Limb (tissue), 2 donors: ENCODE data around the gene ZDHHC11B.
"Not testable (repeated sequence)": the region's sequence is repeated elsewhere in the genome, so short reads cannot be mapped to it uniquely, and the experiment has no call there.

Source experiments
- DNase-seq, 2 donors: peaks; one replicate each; pipeline ENCODE4 v3.0.0-alpha.2; 2016; ENCODE audit errors: extremely low spot score in 2 of 2

ZDHHC11B gene

GRCh38 chr5:717143-717542 is 67.4 kb downstream of the ZDHHC11B start:
- DNase-seq, result no peak

DNA sequence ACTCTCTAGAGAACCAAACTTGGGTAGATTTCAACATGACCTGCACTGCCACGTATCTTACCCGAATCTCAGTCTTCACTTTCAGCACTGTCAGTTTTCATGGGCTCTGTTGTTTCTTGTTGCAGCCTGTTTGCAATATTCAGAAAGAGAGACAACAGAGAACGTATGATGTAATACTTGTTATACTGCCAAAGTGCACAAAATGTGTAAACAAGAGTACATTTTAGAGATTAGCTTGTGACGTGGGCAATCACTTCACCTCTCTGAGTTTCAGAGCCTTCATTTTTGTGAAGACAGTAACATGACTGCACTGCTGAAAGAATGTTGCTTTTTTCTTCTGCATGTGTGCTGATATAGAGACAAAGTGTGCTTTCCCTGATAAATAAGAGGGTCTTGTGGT is 67.8 kb downstream of the ZDHHC11B start:
- not testable (repeated sequence) for DNase-seq

- DNase-seq, result not testable (repeated sequence)
Observed at GRCh38 chr5:715636-716035, 68.9 kb downstream of the ZDHHC11B start.

DNA sequence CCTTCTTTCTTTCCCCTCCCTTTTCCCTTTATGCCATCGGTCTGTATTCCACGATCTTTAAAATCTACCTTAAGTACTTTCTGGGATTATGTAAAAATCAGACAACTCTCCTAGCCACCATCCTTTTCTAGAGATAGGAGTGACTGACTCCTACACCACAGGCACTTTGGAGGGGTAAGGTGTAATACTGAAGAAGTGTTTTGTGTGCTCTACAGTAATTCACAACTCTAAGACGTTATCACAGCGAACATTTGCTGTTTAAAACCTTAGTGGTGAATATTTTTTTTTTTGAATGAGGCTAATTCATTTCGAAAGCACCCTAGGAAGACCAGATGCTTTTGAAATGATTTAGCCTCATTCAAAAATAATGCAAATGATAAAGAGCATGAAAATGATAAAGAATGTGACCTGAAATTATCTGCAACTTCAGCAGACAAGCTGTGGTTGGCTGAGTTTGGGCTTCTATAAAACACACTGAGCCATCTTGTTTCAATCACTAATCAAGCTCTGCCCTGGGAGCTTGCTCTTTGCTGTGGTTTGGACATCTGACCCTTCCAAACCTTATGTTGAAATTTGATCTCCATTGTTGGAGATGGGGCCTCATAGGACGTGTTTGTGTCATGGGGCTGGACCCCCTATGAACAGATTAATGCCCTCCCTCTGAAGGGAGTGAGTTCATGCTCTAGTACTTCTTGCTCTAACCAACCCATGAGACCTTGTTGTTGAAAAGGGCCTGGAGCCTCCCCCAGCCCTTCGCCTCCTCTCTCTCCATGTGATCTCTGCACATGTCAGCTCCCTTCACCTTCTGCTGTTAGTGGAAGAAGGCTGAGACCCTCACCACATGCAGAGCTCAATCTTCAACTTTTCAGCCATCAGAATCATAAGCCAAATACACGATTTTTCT is 70.1 kb downstream of the ZDHHC11B start:
- not testable (repeated sequence) for DNase-seq

DNA sequence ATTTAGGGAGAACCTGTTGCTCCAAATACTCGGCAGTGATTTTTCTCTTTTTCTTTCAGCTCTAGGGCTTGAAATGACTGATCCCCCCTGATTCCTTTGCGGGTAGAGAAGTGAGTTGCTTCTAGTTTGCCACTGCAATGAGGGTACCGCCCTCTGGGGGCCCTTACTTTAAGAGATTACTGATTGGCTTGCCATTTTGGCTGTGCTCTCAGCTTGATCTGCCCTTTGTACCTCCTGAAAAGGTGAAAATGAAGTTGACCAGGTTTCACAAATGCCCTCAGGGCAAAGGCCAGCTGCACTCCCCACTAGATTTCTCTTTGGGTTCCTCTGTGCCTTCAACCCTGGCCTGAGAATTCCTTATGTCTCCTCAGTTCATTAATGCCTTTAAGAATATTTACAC is 70.8 kb downstream of the ZDHHC11B start:
- DNase-seq, result not testable (repeated sequence)

- DNase-seq, result not testable (repeated sequence)
Observed at GRCh38 chr5:708848-709517, 75.5 kb downstream of the ZDHHC11B start.

- DNase-seq, result not testable (repeated sequence)
Observed at GRCh38 chr5:708374-708773, 76.2 kb downstream of the ZDHHC11B start.

- DNase-seq, result not testable (repeated sequence)
Observed at GRCh38 chr5:706127-706526, 78.4 kb downstream of the ZDHHC11B start.

DNA sequence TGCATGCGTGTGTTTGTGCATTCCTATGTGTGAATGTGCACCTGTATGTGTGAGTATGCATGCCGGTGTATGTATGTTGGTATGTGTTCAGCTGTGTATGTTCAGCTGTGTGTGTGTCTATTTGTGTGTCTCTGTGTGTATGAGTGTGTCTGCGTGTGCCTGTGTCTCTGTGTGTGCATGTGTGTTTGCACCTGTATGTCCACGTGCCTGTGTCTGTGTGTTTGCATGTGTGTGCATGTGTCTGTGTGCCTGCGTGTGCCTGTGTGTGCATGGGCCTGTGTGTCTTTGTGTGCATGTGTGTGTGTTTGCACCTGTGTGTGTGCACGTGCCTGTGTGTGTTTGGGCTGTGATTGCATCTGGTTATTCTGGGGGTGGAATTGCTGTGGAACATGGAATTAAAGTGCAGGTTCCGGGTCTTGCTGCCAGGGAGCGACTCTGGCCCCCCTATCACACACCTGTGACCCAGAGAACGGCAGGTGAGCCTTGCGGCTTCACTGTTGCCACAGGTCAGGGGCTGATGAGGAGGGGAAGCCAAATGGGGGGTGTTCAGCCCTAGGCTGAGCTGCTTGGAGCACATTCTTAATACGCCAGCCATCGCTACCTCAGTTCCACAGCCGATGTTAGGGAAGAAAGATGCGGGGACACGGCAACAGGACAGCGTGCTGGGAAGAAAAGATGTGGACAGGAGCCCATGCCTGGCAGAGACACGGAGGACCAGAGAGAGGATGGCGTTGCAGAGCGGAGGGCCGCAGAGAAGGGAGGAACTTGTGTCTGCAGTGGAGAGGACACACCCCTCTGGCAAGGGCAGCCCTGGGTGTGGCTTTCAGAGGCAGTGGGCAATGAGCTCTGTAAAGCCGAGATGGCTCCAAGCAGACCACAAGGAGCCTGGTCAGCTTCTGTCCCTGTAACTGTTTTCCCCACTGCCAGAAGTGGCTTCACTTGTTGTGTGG is 87.5 kb downstream of the ZDHHC11B start:
- DNase-seq, result not testable (repeated sequence)

GRCh38 chr5:696191-696590 is 88.3 kb downstream of the ZDHHC11B start:
- not testable (repeated sequence) for DNase-seq

DNA sequence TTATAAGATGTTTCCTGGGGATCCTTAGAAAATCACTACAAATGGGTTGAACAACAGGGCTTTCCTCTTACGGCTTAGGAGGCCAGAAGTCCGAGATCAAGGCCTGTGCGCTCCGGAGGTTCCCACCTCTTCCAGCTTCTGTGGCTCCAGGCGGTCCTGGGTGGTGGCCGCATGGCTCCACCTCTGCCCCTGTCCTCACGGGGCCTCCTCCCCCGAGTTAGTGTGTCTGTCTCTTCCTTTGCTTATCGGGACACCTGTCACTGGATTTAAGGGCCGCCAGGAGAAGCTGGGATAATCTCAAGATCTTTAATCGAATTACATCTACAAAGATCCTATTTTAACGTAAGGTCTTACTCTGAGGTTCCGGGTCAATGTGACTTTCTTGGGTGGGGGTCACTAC is 89.1 kb downstream of the ZDHHC11B start:
- not testable (repeated sequence) for DNase-seq

GRCh38 chr5:694042-694431 is 90.5 kb downstream of the ZDHHC11B start:
- DNase-seq, result not testable (repeated sequence)

- DNase-seq, result peak; percentile 57 to 93
Observed at GRCh38 chr5:693271-694041, 91.1 kb downstream of the ZDHHC11B start, which contains the start of gene TPPP. TSS of gene TPPP (minus strand) at chr5:693352. CDS start at chr5:678060, 15,292 bp downstream.

GRCh38 chr5:692529-693041 is 91.9 kb downstream of the ZDHHC11B start:
- DNase-seq, result peak in 1 of 2 donors; percentile 53

DNA sequence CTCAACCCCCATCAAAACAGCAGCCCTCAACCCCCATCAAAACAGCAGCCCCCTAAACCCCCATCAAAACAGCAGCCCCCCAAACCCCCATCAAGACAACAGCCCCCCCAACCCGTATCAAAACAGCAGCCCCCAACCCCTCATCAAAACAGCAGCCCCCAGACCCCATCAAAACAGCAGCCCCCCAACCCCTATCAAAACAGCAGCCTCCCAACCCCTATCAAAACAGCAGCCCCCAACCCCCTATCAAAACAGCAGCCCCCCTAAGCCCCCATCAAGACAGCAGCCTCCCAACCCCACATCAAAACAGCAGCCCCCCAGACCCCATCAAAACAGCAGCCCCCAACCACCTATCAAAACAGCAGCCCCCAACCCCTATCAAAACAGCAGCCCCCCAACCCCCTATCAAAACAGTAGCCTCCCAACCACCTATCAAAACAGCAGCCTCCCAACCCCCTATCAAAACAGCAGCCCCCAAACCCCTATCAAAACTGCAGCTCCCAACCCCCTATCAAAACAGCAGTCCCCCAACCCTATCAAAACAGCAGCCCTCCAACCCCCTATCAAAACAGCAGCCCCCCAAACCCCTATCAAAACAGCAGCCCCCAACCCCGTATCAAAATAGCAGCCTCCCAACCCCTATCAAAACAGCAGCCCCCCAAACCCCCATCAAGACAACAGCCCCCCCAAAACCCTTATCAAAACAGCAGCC is 92.6 kb downstream of the ZDHHC11B start:
- peak in 1 of 2 donors; percentile 2 for DNase-seq

DNA sequence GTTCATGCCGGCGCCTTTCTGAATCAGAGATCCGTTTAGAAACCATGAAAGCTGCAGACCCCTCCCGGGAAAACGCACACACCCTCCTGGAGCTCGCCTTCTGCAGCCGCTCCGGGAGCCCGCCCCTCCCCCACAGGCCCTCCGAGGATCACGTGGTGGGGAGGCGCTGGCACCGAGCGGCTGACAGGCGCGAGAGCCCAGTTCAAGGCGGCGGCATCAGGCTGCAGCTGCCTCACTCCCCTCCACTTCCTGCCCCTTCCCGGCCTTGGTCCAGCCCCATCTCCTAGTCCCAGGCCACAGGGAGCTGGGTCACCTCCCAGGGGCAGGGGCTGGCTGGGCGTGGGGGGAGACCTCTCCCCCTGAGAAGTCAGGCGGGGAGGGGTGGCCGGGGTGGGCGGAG is 93.5 kb downstream of the ZDHHC11B start:
- DNase-seq, result not testable (repeated sequence)

DNA sequence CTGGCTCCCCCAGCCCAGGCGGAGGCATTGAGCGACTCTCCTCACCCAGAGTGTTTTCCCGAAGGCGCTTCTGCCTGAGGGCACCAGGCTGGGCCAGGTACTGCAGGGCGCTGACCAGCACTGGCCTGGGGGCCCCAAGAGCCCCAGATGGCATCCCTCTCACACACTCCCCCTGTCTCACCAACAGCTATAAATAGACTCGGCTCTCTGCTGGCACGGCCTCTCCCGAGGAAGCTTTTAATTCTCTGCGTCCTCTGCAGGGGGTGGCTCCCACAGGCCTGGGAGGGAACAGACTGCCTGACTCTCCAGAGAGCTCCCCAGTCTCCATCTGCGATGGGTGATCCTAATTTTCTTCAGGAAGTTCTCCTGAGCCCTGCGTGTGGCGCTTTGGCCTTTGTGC is 94.2 kb downstream of the ZDHHC11B start:
- DNase-seq, result not testable (repeated sequence)

GRCh38 chr5:688348-689010 is 96.0 kb downstream of the ZDHHC11B start:
- DNase-seq, result peak in 1 of 2 donors; percentile 26

DNA sequence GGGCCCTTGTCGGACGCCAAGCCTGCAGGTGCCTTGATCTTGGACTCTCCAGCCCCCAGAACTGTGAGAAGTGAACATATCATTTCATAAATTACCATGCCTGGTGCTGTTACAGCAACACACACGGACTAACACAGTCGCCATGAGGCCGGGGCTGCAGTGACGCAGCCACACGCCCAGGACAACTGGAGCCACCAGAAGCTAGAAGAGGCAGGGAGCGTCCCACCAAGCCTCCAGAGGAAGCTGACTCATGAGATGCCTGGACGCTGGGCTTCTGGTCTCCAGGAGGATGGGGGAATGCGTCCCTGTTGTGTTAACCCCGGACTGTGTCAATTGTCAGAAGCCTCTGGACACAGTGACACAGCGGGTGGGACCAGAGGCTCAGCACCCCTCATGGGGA is 97.6 kb downstream of the ZDHHC11B start:
- peak in 1 of 2 donors; percentile 12 for DNase-seq
